ENCODE data around the gene AURKAIP1. TPM values are rescaled to one million over a fixed set of nuclear protein-coding genes. Genes with fewer than 3 reads are reported as not detected.
"Not testable (repeated sequence)": the region's sequence is repeated elsewhere in the genome, so short reads cannot be mapped to it uniquely, and the experiment has no call there.

AURKAIP1 gene
- total RNA-seq, 1 donor = 74.6 TPM

- no peak overlapping the region for H3K4me3 ChIP-seq (ENCODE audit: insufficient read depth, low read length)
- H2AFZ ChIP-seq (ENCODE audit: low read length) = no peak overlapping the region
- peak; percentile 49 for DNase-seq (ENCODE audit: insufficient read length, low spot score, missing footprints)
- H3K9me3 ChIP-seq (ENCODE audit: low read depth, low read length) = no peaks in the 10 kb centered on the region
- peaks cover 14% of the 10 kb centered on the region for H4K20me1 ChIP-seq (ENCODE audit: insufficient read depth, low read length)
- no peak overlapping the region for H3K27ac ChIP-seq (ENCODE audit: low read depth, low read length)
- no peak overlapping the region for H3K4me2 ChIP-seq (ENCODE audit: insufficient read depth, low read length)
- no peaks in the 10 kb centered on the region for H3K4me1 ChIP-seq (ENCODE audit: insufficient read depth, low read length)
- no peaks in the 10 kb centered on the region for H3K27me3 ChIP-seq (ENCODE audit: insufficient read depth, low read length)
- no peak for TF ChIP-seq CTCF (IDR thresholded peaks at IDR 0.05; ENCODE audit: extremely low read depth, low read depth, low read length)
- peaks cover 27% of the 10 kb centered on the region for H3K79me2 ChIP-seq (ENCODE audit: insufficient read depth, low read length)
- H3K36me3 ChIP-seq (ENCODE audit: insufficient read depth, low read length) = peaks cover 72% of the 10 kb centered on the region
Observed at GRCh38 chr1:1387098-1388077, 12.4 kb upstream of the AURKAIP1 start.

- H3K4me1 ChIP-seq (ENCODE audit: insufficient read depth, low read length) = no peaks in the 10 kb centered on the region
- no peak overlapping the region for H3K27ac ChIP-seq (ENCODE audit: low read depth, low read length)
- H3K79me2 ChIP-seq (ENCODE audit: insufficient read depth, low read length) = peaks cover 21% of the 10 kb centered on the region
- DNase-seq (ENCODE audit: insufficient read length, low spot score, missing footprints) = peak; percentile 44
- H3K4me2 ChIP-seq (ENCODE audit: insufficient read depth, low read length) = no peak overlapping the region
- H3K4me3 ChIP-seq (ENCODE audit: insufficient read depth, low read length) = no peak overlapping the region
- H3K36me3 ChIP-seq (ENCODE audit: insufficient read depth, low read length) = peaks cover 57% of the 10 kb centered on the region
- H3K9me3 ChIP-seq (ENCODE audit: low read depth, low read length) = no peaks in the 10 kb centered on the region
- peaks cover 11% of the 10 kb centered on the region for H4K20me1 ChIP-seq (ENCODE audit: insufficient read depth, low read length)
- H3K27me3 ChIP-seq (ENCODE audit: insufficient read depth, low read length) = no peaks in the 10 kb centered on the region
- no peak for TF ChIP-seq CTCF (IDR thresholded peaks at IDR 0.05; ENCODE audit: extremely low read depth, low read depth, low read length)
- H2AFZ ChIP-seq (ENCODE audit: low read length) = no peak overlapping the region
Observed at GRCh38 chr1:1385931-1386330, 10.9 kb upstream of the AURKAIP1 start.

GRCh38 chr1:1385339-1385738 lies 10.3 kb upstream of the AURKAIP1 start:
- not testable (repeated sequence) for H3K4me2 ChIP-seq (ENCODE audit: insufficient read depth, low read length); H3K27ac ChIP-seq (ENCODE audit: low read depth, low read length); H2AFZ ChIP-seq (ENCODE audit: low read length); H3K9me3 ChIP-seq (ENCODE audit: low read depth, low read length); H3K4me1 ChIP-seq (ENCODE audit: insufficient read depth, low read length); H3K27me3 ChIP-seq (ENCODE audit: insufficient read depth, low read length); H3K4me3 ChIP-seq (ENCODE audit: insufficient read depth, low read length); DNase-seq (ENCODE audit: insufficient read length, low spot score, missing footprints)
- peaks cover 51% of the 10 kb centered on the region for H3K36me3 ChIP-seq (ENCODE audit: insufficient read depth, low read length)
- peaks cover 21% of the 10 kb centered on the region for H3K79me2 ChIP-seq (ENCODE audit: insufficient read depth, low read length)
- H4K20me1 ChIP-seq (ENCODE audit: insufficient read depth, low read length) = peaks cover 11% of the 10 kb centered on the region

- Histone ChIP-seq H3K4me1 (ENCODE audit: insufficient read depth, low read length) (no peaks in the 10 kb centered on the region), H3K9me3 (ENCODE audit: low read depth, low read length) (no peaks in the 10 kb centered on the region), H3K36me3 (ENCODE audit: insufficient read depth, low read length) (peaks cover 13% of the 10 kb centered on the region), H4K20me1 (ENCODE audit: insufficient read depth, low read length) (peaks cover 6% of the 10 kb centered on the region), H3K4me3 (ENCODE audit: insufficient read depth, low read length) (no peak overlapping the region), H3K79me2 (ENCODE audit: insufficient read depth, low read length) (peaks cover 18% of the 10 kb centered on the region), H3K27me3 (ENCODE audit: insufficient read depth, low read length) (no peaks in the 10 kb centered on the region), H2AFZ (ENCODE audit: low read length) (no peak overlapping the region), H3K27ac (ENCODE audit: low read depth, low read length) (no peak overlapping the region), H3K4me2 (ENCODE audit: insufficient read depth, low read length) (no peak overlapping the region)
- TF ChIP-seq CTCF (IDR thresholded peaks at IDR 0.05; ENCODE audit: extremely low read depth, low read depth, low read length) = no peak
- DNase-seq (ENCODE audit: insufficient read length, low spot score, missing footprints) = peak; percentile 78
Observed at GRCh38 chr1:1381294-1381693, 6.3 kb upstream of the AURKAIP1 start.
